NCI-H2029 (cell line): ENCODE data around the gene ANKRD11.
A peak's percentile ranks its signal among the peaks of the same experiment; 100 is the strongest.
"Not testable (repeated sequence)": the region's sequence is repeated elsewhere in the genome, so short reads cannot be mapped to it uniquely, and the experiment has no call there.

ENCODE experiments used
- DNase-seq: peaks from one replicate; lab custom pipeline; 2025; lab: John Stamatoyannopoulos, UW

ANKRD11 gene

GRCh38 chr16:89264800-89265550, 225.4 kb downstream of the ANKRD11 start:
- no peak for DNase-seq

GRCh38 chr16:89261691-89262563, 228.4 kb downstream of the ANKRD11 start:
- DNase-seq = no peak

- not testable (repeated sequence) for DNase-seq
Observed at GRCh38 chr16:89259901-89260300, 230.5 kb downstream of the ANKRD11 start.

GRCh38 chr16:89257757-89258465, 232.4 kb downstream of the ANKRD11 start:
- no peak for DNase-seq

GRCh38 chr16:89257281-89257731, 233.1 kb downstream of the ANKRD11 start:
- no peak for DNase-seq

- peak; percentile 65 for DNase-seq
Observed at GRCh38 chr16:89256651-89257254, 233.6 kb downstream of the ANKRD11 start.

GRCh38 chr16:89253548-89254287, 236.6 kb downstream of the ANKRD11 start:
- DNase-seq = no peak

GRCh38 chr16:89248196-89248982, 242.0 kb downstream of the ANKRD11 start:
- no peak for DNase-seq

- not testable (repeated sequence) for DNase-seq
Observed at GRCh38 chr16:89247734-89248075, 242.7 kb downstream of the ANKRD11 start.

GRCh38 chr16:89246903-89247733, 243.2 kb downstream of the ANKRD11 start:
- DNase-seq = peak; percentile 7

- DNase-seq = no peak
Observed at GRCh38 chr16:89246383-89246902, 243.9 kb downstream of the ANKRD11 start.

- no peak for DNase-seq
Observed at GRCh38 chr16:89244754-89245153, 245.6 kb downstream of the ANKRD11 start.

GRCh38 chr16:89244264-89244663, 246.1 kb downstream of the ANKRD11 start:
- DNase-seq = not testable (repeated sequence)

GRCh38 chr16:89243664-89244063, 246.7 kb downstream of the ANKRD11 start:
- no peak for DNase-seq

GRCh38 chr16:89242795-89243200, 247.6 kb downstream of the ANKRD11 start:
- DNase-seq = no peak

- DNase-seq = peak; percentile 44
Observed at GRCh38 chr16:89241187-89242007, 249.0 kb downstream of the ANKRD11 start.

- DNase-seq = no peak
Observed at GRCh38 chr16:89237733-89238132, 252.6 kb downstream of the ANKRD11 start.
